ENCODE results near the gene LETM1.
"Not testable (repeated sequence)": the region's sequence is repeated elsewhere in the genome, so short reads cannot be mapped to it uniquely, and the experiment has no call there.

Gene LETM1

GRCh38 chr4:1851160-1851559 is 4.8 kb downstream of the LETM1 start:
- DNase-seq = no peak

DNA sequence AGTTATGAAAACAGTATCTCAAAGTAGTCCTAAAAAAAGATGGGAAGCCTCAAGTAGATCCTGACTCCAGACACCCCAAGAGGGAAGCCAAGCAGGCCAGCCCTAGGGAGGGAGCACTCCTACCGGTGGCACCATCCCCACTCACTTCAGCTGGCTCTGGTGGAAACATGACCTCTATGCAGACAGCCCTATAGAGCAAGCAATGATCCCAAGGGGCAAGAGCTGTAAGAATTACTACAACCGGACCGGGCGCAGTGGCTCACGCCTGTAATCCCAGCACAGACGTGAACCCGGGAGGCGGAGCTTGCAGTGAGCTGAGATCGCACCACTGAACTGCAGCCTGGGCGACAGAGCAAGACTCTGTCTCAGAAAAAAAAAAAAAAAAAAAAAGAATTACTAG is 5.7 kb downstream of the LETM1 start:
- DNase-seq = no peak

DNA sequence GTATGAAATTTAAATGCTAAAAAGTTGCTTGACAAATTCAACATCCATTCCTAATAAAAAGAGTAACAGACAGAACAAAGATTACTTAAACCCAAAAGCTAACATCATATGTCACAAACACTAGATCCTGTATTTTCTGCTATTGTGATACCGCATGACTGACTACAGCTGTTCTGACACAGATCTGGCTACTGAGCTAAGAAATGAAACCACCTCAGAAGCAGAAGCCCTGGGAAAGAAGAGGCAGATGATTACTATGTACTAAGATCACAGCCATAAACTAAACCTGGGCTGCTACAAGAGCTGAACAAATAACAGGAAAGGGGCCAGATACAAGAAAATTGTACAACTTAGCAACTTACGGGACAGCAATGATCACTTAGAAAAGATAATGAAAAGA is 9.4 kb downstream of the LETM1 start:
- no peak for DNase-seq

- not testable (repeated sequence) for DNase-seq
These were observed 11.3 kb downstream of the LETM1 start for GRCh38 chr4:1844618-1845017.

GRCh38 chr4:1843852-1844251 is 12.1 kb downstream of the LETM1 start:
- no peak for DNase-seq

- no peak for DNase-seq
These were observed 12.9 kb downstream of the LETM1 start for GRCh38 chr4:1842993-1843448.

DNA sequence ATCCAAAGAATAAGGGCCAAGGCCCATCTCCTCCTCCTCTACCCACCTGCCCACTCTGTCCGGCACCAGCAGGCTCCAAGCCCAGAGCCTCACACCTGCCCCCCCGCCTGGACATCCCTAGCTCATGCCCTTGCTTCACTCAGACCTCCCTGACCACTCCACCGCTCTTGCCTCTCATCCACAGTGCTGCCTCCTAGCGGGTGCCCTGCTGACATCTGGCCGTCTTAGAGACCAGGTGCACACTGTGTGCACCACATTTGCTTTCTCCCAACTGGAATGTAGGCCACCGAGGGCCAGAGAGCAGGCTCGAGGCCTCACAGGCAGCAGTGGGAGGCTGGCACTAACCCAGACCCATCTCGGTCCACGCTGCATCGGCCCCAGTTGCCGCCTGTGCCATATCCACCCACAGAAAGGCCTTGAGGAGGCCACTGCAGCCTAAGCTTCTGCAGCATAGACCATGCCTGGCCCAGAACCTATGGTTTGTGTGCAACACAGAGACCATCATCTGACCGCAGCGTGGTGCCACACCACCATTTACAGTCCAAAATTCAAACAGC is 13.5 kb downstream of the LETM1 start:
- no peak for DNase-seq

DNA sequence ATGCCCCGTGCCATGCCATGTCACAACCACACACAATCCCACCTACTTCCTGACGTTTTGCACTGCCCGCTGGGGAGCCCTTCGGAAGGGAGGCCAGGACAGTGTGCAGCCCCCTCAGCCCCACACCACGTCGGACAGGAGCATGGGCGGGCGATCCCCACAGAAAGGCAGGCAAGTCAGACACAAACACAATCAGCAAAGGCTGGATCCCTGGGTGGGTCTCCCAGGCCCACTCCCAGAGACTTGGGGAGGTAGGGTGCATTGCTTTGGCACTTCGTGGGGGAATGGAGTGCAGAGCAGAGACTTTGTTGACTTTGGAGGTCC is 14.1 kb downstream of the LETM1 start:
- no peak for DNase-seq

- no peak for DNase-seq
These were observed 14.6 kb downstream of the LETM1 start for GRCh38 chr4:1841201-1841886.

GRCh38 chr4:1839282-1839681 is 16.7 kb downstream of the LETM1 start:
- DNase-seq = no peak

- DNase-seq = no peak
These were observed 18.9 kb downstream of the LETM1 start for GRCh38 chr4:1837069-1837468.

- DNase-seq = no peak
These were observed 19.3 kb downstream of the LETM1 start for GRCh38 chr4:1836650-1837049.

- not testable (repeated sequence) for DNase-seq
These were observed 20.1 kb downstream of the LETM1 start for GRCh38 chr4:1835836-1836235.

GRCh38 chr4:1834047-1834775 is 21.7 kb downstream of the LETM1 start:
- no peak for DNase-seq

DNA sequence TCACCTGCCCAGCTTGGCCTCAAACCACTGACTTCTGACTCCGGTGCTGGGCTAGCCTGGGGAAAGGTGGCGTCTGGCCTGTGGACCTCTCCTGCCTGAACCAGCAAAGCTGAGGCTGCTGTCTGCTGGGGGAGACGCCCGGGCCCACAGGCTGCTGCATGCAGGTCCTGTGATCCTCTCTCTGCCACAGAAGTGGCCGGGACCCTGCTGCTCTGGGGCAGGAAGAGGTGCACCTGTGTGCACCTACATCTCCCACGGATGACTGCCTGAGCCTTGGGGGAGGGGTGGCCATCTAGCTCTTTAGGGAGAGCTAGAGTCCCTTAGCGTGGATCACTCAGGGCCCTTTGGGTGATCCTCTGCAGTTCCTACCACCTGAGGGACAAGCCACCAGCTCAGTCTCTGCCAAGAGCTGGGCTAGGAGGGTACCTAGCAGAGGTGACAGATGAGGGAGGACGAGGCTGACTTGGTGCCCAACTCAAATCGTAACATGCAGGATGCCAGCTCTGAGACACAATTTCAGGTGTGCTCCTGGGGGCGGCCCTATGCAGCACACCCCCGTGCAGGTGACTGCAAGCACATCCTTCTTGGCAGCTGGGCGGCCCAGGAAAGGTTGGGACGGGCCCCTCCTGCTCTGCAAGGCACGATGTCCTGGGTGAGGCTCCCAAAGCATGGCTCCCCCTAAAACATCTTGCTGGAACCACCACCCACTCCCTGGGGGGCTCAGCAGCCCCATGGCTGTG is 22.5 kb downstream of the LETM1 start:
- no peak for DNase-seq

DNA sequence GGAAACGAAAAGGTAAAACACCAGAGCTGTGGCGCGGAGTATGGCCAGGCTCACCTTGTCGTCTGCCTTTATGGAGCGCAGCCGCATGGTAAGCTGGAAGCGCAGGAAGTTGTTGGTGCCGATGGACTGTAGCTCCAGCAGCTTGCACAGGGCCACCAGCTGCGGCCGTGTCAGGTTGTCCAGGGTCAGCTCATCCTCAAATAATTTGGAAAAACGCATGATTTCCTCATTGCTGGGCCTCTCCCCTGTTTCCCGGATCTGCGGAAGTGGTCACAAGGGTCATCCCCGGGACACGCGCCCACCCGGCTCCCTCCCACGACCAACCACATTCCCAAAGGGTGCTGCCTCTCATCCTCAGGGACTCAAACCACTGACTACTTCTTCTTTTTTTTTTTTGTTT is 23.3 kb downstream of the LETM1 start:
- DNase-seq = no peak

DNA sequence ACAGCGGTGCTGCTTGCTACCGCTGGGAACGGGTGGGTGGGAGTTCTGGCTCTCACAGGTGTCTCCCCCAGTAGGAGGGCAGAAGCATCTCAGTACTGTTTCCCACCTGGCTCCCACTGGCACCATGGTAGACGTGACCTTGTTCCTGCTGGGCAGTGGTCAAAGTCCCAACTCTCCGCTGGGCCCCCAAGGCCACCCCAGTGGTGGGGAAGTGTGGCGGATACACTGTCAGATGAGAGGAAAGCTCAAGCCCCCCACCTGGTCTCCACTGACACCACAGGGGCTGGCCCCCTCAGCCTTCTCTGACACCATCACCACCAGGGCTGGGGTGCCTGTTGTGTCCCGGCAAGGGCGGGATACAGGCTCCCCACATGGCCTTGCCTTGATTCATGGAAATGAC is 24.6 kb downstream of the LETM1 start:
- DNase-seq = no peak

GRCh38 chr4:1830642-1831228 is 25.2 kb downstream of the LETM1 start:
- no peak for DNase-seq

DNA sequence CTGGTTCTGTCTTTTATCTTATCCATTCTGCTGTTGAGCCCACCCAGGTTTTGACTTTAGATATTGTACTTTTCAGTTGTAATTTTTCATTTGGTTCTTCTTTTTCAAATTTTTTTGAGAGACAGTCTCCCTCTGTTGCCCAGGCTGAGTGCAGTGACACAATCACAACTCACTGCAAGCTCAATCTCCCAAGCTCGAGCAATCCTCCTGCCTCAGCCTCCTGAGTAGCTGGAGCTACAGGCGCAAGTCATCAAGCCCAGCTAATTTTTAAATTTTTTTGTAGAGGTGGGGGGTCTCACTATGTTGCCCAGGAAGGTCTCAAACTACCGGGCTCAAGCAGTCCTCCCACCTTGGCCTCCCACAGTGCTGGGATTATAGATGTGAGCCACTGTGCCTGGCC is 25.7 kb downstream of the LETM1 start:
- no peak for DNase-seq

GRCh38 chr4:1826531-1827350 is 29.2 kb downstream of the LETM1 start:
- peak; percentile 32 for DNase-seq

DNA sequence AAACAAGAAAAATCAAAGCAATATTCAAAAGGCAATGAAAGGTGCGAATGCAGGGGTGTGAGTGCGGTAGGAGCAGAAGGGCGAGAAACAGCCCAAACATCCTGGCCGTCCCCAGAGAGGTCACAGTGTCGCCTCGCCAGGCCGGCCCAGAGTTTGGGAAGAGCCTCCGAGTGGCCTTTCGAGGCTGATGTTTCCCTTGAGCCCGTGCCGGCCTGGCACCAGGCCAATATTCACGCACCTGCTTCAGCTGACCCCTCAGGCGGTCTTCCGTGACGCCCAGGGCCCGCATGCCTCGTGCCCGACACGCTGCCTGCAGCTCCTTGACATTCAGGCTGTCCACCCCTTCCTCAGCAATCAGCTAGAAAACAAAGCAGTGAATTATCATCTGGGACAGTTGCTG is 30.6 kb downstream of the LETM1 start:
- peak; percentile 33 for DNase-seq

- DNase-seq = peak; percentile 32
These were observed 31.2 kb downstream of the LETM1 start for GRCh38 chr4:1824746-1825145.

Measured in right forelimb (tissue), 1 donor.